IMR-90 (cell line): ENCODE results near the gene SUB1. TPM values are rescaled to one million over a fixed set of nuclear protein-coding genes. Genes with fewer than 3 reads are reported as not detected.

Experiments
- ATAC-seq: fragments of 200-7000 bp; cut with Tn5 transposase; 2 replicates; pipeline ENCODE4 v1.9.1; 2020; ENCODE audit warnings: low read depth, mild to moderate bottlenecking, moderate library complexity
- BruUV-seq: library from RNA; stranded (reverse); fragments of 400-500 nt; replicated peaks from 2 replicates; lab custom pipeline; 2021; lab: Mats Ljungman, UMichigan
- CTCF ChIA-PET: fragments of 300-600 bp; formaldehyde crosslinking; extraction: SDS; loops from one replicate; lab custom pipeline; 2021; ENCODE audit warnings: antibody characterized with exemption; lab: Yijun Ruan, JAX
- POLR2A ChIA-PET: fragments of 300-600 bp; sonication (Branson Sonifier 250); formaldehyde crosslinking; loops from one replicate; lab custom pipeline; 2022; ENCODE audit warnings: antibody characterized with exemption; ENCODE audit not compliant: unreplicated experiment; lab: Charles Lee
- DNase-seq: peaks from one replicate; pipeline ENCODE4 v3.0.0; 2013
- H2AFZ ChIP-seq: replicated peaks from 2 replicates; pipeline ENCODE3; 2013; ENCODE audit warnings: low read length, mild to moderate bottlenecking; ENCODE audit not compliant: poor library complexity
- H2AK5ac ChIP-seq: 2 replicates; pipeline ENCODE4 v1.6.1; 2013; ENCODE audit warnings: low read depth, low read length, inconsistent platforms
- H2AK9ac ChIP-seq: replicated peaks from 2 replicates; pipeline ENCODE3; 2013; ENCODE audit warnings: mild to moderate bottlenecking, low read depth, low read length, moderate library complexity; ENCODE audit not compliant: poor library complexity
- H2BK120ac ChIP-seq: 2 replicates; pipeline ENCODE4 v1.6.1; 2013; ENCODE audit warnings: low read depth, low read length, inconsistent platforms
- H2BK15ac ChIP-seq: 3 replicates; pipeline ENCODE4 v1.6.1; 2013; ENCODE audit warnings: low read depth, low read length, inconsistent platforms
- H2BK20ac ChIP-seq: 2 replicates; pipeline ENCODE4 v1.6.1; 2013; ENCODE audit warnings: low read depth, mild to moderate bottlenecking, inconsistent platforms, low read length, moderate library complexity
- H2BK5ac ChIP-seq: 2 replicates; pipeline ENCODE4 v1.6.1; 2013; ENCODE audit warnings: mild to moderate bottlenecking, low read depth, low read length, inconsistent platforms; ENCODE audit not compliant: poor library complexity, severe bottlenecking
- H3K14ac ChIP-seq: replicated peaks from 2 replicates; pipeline ENCODE4 v1.6.1; 2013; ENCODE audit warnings: low read depth, low read length, inconsistent platforms
- H3K18ac ChIP-seq: 2 replicates; pipeline ENCODE4 v1.6.1; 2013; ENCODE audit warnings: low read depth, low read length, control low read depth
- H3K23ac ChIP-seq: 2 replicates; pipeline ENCODE4 v1.6.1; 2013; ENCODE audit warnings: low read depth, low read length, inconsistent platforms
- H3K27ac ChIP-seq: 2 replicates; pipeline ENCODE4 v1.5.1; 2013; ENCODE audit warnings: mild to moderate bottlenecking, control low read depth, low read length; ENCODE audit not compliant: insufficient read depth
- H3K27me3 ChIP-seq: 2 replicates; pipeline ENCODE4 v1.6.1; 2013; ENCODE audit warnings: low read length; ENCODE audit not compliant: control insufficient read depth, insufficient read depth
- H3K36me3 ChIP-seq: 2 replicates; pipeline ENCODE4 v1.6.1; 2013; ENCODE audit warnings: low read length, mixed read lengths; ENCODE audit not compliant: control insufficient read depth, insufficient read depth
- H3K4ac ChIP-seq: 2 replicates; pipeline ENCODE4 v1.6.1; 2013; ENCODE audit warnings: low read depth, low read length, inconsistent platforms
- H3K4me1 ChIP-seq: 2 replicates; pipeline ENCODE4 v1.6.1; 2013; ENCODE audit warnings: low read length, mixed read lengths; ENCODE audit not compliant: control insufficient read depth, insufficient read depth
- H3K4me2 ChIP-seq: 2 replicates; pipeline ENCODE4 v1.6.1; 2013; ENCODE audit warnings: low read depth, mild to moderate bottlenecking, control low read depth, low read length, moderate library complexity
- H3K4me3 ChIP-seq: 2 replicates; pipeline ENCODE4 v1.5.1; 2013; ENCODE audit warnings: low read depth, mild to moderate bottlenecking, control low read depth, low read length, moderate library complexity; ENCODE audit not compliant: insufficient read depth
- H3K56ac ChIP-seq: 2 replicates; pipeline ENCODE4 v1.6.1; 2013; ENCODE audit warnings: low read length, inconsistent platforms; ENCODE audit not compliant: insufficient read depth; ENCODE audit errors: extremely low read depth
- H3K79me1 ChIP-seq, 2 experiments: 2 replicates each; pipeline ENCODE4 v1.6.1; 2013; ENCODE audit warnings: low read length in 2 of 2, inconsistent platforms in 1 of 2, low read depth in 1 of 2
- H3K9ac ChIP-seq: 2 replicates; pipeline ENCODE4 v1.6.1; 2013; ENCODE audit warnings: low read depth, low read length, control low read depth
- H3K9me1 ChIP-seq: 2 replicates; pipeline ENCODE4 v1.6.1; 2013; ENCODE audit warnings: low read length, inconsistent platforms; ENCODE audit not compliant: insufficient read depth
- H3K9me3 ChIP-seq: 2 replicates; pipeline ENCODE4 v1.6.1; 2013; ENCODE audit warnings: low read length; ENCODE audit not compliant: control insufficient read depth, insufficient read depth
- H4K20me1 ChIP-seq: 2 replicates; pipeline ENCODE4 v1.6.1; 2013; ENCODE audit warnings: low read length, inconsistent platforms; ENCODE audit not compliant: insufficient read depth
- H4K5ac ChIP-seq: 2 replicates; pipeline ENCODE4 v1.6.1; 2013; ENCODE audit warnings: mild to moderate bottlenecking, low read depth, low read length, control low read depth
- H4K8ac ChIP-seq, 2 experiments: 2 replicates each; pipeline ENCODE4 v1.6.1; 2013; ENCODE audit warnings: low read depth in 2 of 2, low read length in 2 of 2, control low read depth in 1 of 2, inconsistent platforms in 1 of 2
- H4K91ac ChIP-seq: 2 replicates; pipeline ENCODE4 v1.6.1; 2013; ENCODE audit warnings: low read depth, low read length, inconsistent platforms; ENCODE audit not compliant: insufficient read depth
- CEBPB ChIP-seq: IDR thresholded peaks from 2 replicates; pipeline ENCODE4 v1.6.1; 2012; ENCODE audit warnings: low read depth, low read length, improper control_type of control experiment
- FOS ChIP-seq: fragments of 150-350 bp; IDR thresholded peaks from 2 replicates; pipeline ENCODE4 v1.6.1; 2016; ENCODE audit warnings: low read depth, low read length
- MAFK ChIP-seq: IDR thresholded peaks from 2 replicates; pipeline ENCODE4 v1.6.1; 2012; ENCODE audit warnings: low read depth, low read length, improper control_type of control experiment
- MAZ ChIP-seq: IDR thresholded peaks from 2 replicates; pipeline ENCODE4 v1.6.1; 2012; ENCODE audit warnings: low read depth, mild to moderate bottlenecking, low read length, improper control_type of control experiment, moderate library complexity, borderline replicate concordance
- MXI1 ChIP-seq: IDR thresholded peaks from 2 replicates; pipeline ENCODE4 v1.6.1; 2012; ENCODE audit warnings: low read depth, mild to moderate bottlenecking, low read length, moderate library complexity, borderline replicate concordance
- NFE2L2 ChIP-seq: fragments of 150-350 bp; IDR thresholded peaks from 2 replicates; pipeline ENCODE4 v1.6.1; 2016; ENCODE audit warnings: low read depth, mild to moderate bottlenecking, low read length
- RFX5 ChIP-seq: IDR thresholded peaks from 2 replicates; pipeline ENCODE4 v1.8.0; 2012; ENCODE audit warnings: low read depth, mild to moderate bottlenecking, low read length, moderate library complexity
- SMC3 ChIP-seq: fragments of 150-350 bp; IDR thresholded peaks from 2 replicates; pipeline ENCODE4 v1.6.1; 2016; ENCODE audit warnings: low read depth, mild to moderate bottlenecking, antibody characterized with exemption, low read length, moderate library complexity
- WGBS, 2 experiments: methylation state at CpG; one replicate each; pipeline versions ENCODE4 v1.1.5 to v1.1.7; 2013; ENCODE audit warnings: missing lambda C conversion rate in 2 of 2; ENCODE audit not compliant: insufficient read length in 1 of 2; ENCODE audit errors: extremely low coverage in 2 of 2; 5-methylcytosine and 5-hydroxymethylcytosine counted together
- dilution Hi-C: fragments of 300-500 bp; cut with HindIII; formaldehyde crosslinking; loops from one replicate; pipeline ENCODE4 v1.14.3; 2018; ENCODE audit warnings: low sequenced_read_pairs; ENCODE audit not compliant: unreplicated experiment
- in situ Hi-C: fragments of 300-500 bp; cut with MboI; formaldehyde crosslinking; loops from 3 replicates; pipeline ENCODE4 v1.14.3; 2019; ENCODE audit warnings: low sequenced_read_pairs, inconsistent platforms, mixed read lengths
- intact Hi-C: fragments of 100-400 bp; cut with micrococcal nuclease; formaldehyde crosslinking; loops from 2 replicates; pipeline ENCODE4 v1.10.0; 2022
- polyA plus RNA-seq, 3 experiments: library from polyadenylated mRNA; depleted of rRNA; stranded (reverse); fragments of >200 nt; gene quantifications; 2 replicates each; pipeline ENCODE4 v1.2.3, GENCODE V29; 2012; ENCODE audit warnings: low replicate concordance in 1 of 3
- total RNA-seq: library from RNA; depleted of rRNA; stranded (reverse); fragments of >200 nt; gene quantifications from 2 replicates; pipeline ENCODE4 v1.2.3, GENCODE V29; 2012
- TF ChIP-seq, protein P1 (sequence below): fragments of 150-350 bp; IDR thresholded peaks from 2 replicates; pipeline ENCODE4 v1.6.1; 2016; ENCODE audit warnings: low read depth, mild to moderate bottlenecking, low read length, moderate library complexity, borderline replicate concordance
- TF ChIP-seq, protein P2 (sequence below): conservative IDR thresholded peaks from 2 replicates; pipeline ENCODE4 v1.5.1; 2012; ENCODE audit warnings: mild to moderate bottlenecking, low read depth, low read length, improper control_type of control experiment

SUB1 gene
- total and polyA plus RNA-seq, 2 of the 4 experiments (the other 2 are of a cell fraction), result 19.5 to 155 TPM

DNA sequence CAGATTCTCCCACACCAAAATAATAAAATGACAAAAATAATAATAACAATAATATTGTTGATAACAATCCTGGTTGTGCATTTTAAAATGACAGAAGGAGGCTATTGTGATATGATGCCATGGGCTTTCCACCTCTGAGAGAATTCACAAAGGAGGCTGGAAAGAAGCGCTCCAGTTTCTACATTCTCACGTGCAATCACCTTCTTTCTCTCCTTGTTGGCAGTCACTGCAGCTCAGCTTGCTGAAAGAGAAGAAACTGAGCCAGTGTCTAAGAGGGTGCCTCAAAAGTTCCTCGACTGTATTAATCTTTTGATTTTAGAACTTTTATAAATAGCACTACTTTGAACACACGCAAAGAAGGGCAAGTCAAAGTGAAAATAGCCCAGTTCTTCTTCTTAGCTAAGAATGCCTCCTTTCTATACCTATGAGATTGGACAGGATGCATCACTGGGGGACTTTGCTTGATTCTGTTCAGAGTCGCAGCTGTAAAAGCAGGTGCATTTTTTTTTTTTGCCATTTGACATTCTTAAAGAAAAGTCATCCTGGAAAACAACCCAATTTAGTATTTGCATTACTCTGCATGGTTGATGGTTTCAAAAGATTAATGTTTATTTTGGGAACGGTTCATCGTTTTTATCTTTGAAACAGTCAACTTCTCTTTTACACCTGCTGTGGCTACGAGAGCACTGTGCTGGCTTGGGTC lies 12.4 kb upstream of the SUB1 start:
- H3K9ac ChIP-seq, result no peak overlapping the region
- H2BK5ac ChIP-seq, result no peak overlapping the region
- H3K9me3 ChIP-seq, result no peaks in the 10 kb centered on the region
- no peaks in the 10 kb centered on the region for H3K4me1 ChIP-seq
- dilution Hi-C loops, result no loop called here
- H2BK15ac ChIP-seq, result no peak overlapping the region
- H3K27ac ChIP-seq, result no peak overlapping the region
- H3K4me3 ChIP-seq, result no peak overlapping the region
- DNase-seq, result no peak
- H2AK9ac ChIP-seq, result no peak overlapping the region
- H2AK5ac ChIP-seq, result no peak overlapping the region
- TF ChIP-seq RFX5, result no peak
- TF ChIP-seq, protein P1, sequence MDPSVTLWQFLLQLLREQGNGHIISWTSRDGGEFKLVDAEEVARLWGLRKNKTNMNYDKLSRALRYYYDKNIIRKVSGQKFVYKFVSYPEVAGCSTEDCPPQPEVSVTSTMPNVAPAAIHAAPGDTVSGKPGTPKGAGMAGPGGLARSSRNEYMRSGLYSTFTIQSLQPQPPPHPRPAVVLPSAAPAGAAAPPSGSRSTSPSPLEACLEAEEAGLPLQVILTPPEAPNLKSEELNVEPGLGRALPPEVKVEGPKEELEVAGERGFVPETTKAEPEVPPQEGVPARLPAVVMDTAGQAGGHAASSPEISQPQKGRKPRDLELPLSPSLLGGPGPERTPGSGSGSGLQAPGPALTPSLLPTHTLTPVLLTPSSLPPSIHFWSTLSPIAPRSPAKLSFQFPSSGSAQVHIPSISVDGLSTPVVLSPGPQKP, result no peak
- TF ChIP-seq NFE2L2, result no peak
- TF ChIP-seq MXI1, result no peak
- TF ChIP-seq MAZ, result no peak
- no peak for TF ChIP-seq SMC3
- no peak for TF ChIP-seq CEBPB
- TF ChIP-seq FOS, result no peak
- no peak for TF ChIP-seq MAFK
- TF ChIP-seq, protein P2, sequence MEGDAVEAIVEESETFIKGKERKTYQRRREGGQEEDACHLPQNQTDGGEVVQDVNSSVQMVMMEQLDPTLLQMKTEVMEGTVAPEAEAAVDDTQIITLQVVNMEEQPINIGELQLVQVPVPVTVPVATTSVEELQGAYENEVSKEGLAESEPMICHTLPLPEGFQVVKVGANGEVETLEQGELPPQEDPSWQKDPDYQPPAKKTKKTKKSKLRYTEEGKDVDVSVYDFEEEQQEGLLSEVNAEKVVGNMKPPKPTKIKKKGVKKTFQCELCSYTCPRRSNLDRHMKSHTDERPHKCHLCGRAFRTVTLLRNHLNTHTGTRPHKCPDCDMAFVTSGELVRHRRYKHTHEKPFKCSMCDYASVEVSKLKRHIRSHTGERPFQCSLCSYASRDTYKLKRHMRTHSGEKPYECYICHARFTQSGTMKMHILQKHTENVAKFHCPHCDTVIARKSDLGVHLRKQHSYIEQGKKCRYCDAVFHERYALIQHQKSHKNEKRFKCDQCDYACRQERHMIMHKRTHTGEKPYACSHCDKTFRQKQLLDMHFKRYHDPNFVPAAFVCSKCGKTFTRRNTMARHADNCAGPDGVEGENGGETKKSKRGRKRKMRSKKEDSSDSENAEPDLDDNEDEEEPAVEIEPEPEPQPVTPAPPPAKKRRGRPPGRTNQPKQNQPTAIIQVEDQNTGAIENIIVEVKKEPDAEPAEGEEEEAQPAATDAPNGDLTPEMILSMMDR, result no peak
- H2BK20ac ChIP-seq, result no peak overlapping the region
- no peak overlapping the region for H3K14ac ChIP-seq
- no peak overlapping the region for H3K18ac ChIP-seq
- H3K4me2 ChIP-seq, result no peak overlapping the region
- no peak overlapping the region for H4K5ac ChIP-seq
- no peaks in the 10 kb centered on the region for H3K9me1 ChIP-seq
- no peak overlapping the region for H3K23ac ChIP-seq
- ChIA-PET POLR2A (no interaction called here), CTCF (no interaction called here)
- H3K56ac ChIP-seq, result no peak overlapping the region
- BruUV-seq, result no TSS peak
- no peaks in the 10 kb centered on the region for H3K79me1 ChIP-seq
- H4K20me1 ChIP-seq, result no peaks in the 10 kb centered on the region
- no peak overlapping the region for H3K4ac ChIP-seq
- WGBS, 2 experiments, result 100% methylated on average over 1 of the region's 8 CpGs; no CpG with 5 or more reads in 1 of the 2 experiments
- intact Hi-C loops, result no loop called here
- no peak overlapping the region for H4K91ac ChIP-seq
- no peak overlapping the region for H2BK120ac ChIP-seq
- in situ Hi-C loops, result no loop called here
- no peak overlapping the region for H2AFZ ChIP-seq
- H3K36me3 ChIP-seq, result no peaks in the 10 kb centered on the region
- ATAC-seq, result no peak
- H4K8ac ChIP-seq, result no peak overlapping the region
- peaks cover 7% of the 10 kb centered on the region; the same call in 1 of the 2 replicates for H3K27me3 ChIP-seq
